ENCODE measurements around the gene KRTAP10-2.

DNA sequence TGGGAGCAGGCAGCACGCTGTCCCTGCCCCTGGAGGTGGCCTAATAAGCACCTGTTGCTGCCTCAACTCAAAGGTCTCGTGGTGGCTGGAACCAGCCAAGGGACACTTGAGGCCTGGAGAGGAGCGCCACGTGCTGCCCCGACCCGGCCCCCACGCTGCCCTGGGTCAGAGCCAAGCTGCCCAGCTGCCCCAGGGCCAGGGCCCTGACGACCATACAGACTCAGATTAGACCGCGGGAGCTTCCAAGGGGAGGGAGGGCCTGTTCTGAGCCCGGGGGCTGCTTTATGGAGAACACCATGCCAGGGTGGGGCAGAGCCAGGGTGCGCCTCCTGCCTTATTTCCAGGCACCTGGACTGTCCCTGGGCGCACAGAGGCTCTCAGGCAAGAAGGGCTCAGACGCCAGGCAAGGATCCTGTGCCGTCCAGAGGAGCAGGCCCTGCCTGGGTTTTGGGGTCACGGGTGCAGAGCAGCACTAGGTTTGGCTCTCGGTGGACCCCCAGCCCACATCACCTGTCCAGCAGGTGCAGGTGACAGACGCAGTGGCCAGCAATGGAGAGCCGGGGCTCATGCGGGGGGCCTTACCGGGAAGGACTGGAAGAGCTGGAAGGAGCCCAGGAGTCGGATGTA lies 29.9 kb downstream of the KRTAP10-2 start:
- no peak for TF ChIP-seq CTCF (IDR thresholded peaks at IDR 0.05)
- TF ChIP-seq POLR2A (IDR thresholded peaks at IDR 0.05): no peak
- TF ChIP-seq POLR2AphosphoS5 (IDR thresholded peaks at IDR 0.05): no peak

Data from sigmoid colon (tissue), 4 donors.